ENCODE results near the gene JAG1.

The JAG1 gene

DNA sequence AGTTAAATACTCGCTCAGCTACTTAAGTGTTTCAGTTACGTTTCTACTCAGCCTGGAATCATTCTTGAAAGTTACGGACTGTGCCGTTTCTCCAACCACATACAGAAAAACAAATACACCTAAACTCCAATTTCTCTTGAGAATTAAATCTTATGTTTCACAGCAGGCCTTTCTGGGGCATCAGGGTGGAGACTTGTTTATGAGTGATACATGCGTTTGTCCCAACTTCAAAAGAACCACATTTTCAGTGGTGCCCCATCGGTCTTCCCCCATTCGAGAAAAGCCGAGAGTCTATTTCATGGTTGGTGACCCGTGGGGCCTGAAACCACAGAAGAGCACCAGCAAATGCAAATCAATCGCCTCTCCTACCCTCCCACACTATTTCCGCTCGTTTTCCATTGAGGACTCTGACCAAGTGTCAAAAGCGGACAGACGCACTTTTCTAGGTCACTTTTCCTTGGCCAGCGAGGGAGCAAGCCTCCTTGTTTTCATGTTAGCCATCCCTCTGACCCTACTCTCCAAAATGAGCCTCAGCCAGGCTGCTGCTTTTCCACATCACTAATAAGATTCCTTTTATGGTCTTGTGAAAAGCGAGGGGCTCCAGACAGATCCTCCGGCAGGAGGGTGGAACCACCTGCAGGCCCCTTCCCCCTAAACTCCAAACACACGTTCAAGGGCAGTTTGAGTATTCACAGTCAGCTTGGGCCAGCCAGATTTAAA, 3.1 kb downstream of the JAG1 start:
- peak overlapping the region; percentile 74 to 96 (median 92) for H3K4me3 ChIP-seq (ENCODE audit: low read depth in 1 of 5, low read length in 5 of 5)
- no peaks in the 10 kb centered on the region for H3K9me3 ChIP-seq (ENCODE audit: control insufficient read depth in 5 of 5, low read length in 5 of 5)
- H3K27ac ChIP-seq (ENCODE audit: low read depth, low read length), result peak overlapping the region; percentile 93
- H3K4me1 ChIP-seq (ENCODE audit: control insufficient read depth in 5 of 5, insufficient read depth in 5 of 5, low read length in 5 of 5), result peaks cover 12 to 75% (median 53%) of the 10 kb centered on the region in 5 donors
- H3K9ac ChIP-seq (ENCODE audit: low read length in 5 of 5), result peak overlapping the region; percentile 68 to 84 (median 72)
- H3K27me3 ChIP-seq (ENCODE audit: control insufficient read depth in 5 of 5, insufficient read depth in 4 of 5, low read length in 5 of 5), result no peaks in the 10 kb centered on the region
- H3K36me3 ChIP-seq (ENCODE audit: control insufficient read depth in 5 of 5, insufficient read depth in 5 of 5, low read length in 5 of 5), result peaks cover 5 to 34% (median 11%) of the 10 kb centered on the region in 5 donors

GRCh38 chr20:10669843-10670446, 3.9 kb downstream of the JAG1 start:
- Histone ChIP-seq H3K27me3 (ENCODE audit: control insufficient read depth in 5 of 5, insufficient read depth in 4 of 5, low read length in 5 of 5) (no peaks in the 10 kb centered on the region), H3K9me3 (ENCODE audit: control insufficient read depth in 5 of 5, low read length in 5 of 5) (no peaks in the 10 kb centered on the region), H3K4me1 (ENCODE audit: control insufficient read depth in 5 of 5, insufficient read depth in 5 of 5, low read length in 5 of 5) (peaks cover 9 to 78% (median 53%) of the 10 kb centered on the region in 5 donors), H3K4me3 (ENCODE audit: low read depth in 1 of 5, low read length in 5 of 5) (peak overlapping the region; percentile 39 to 94 (median 76)), H3K27ac (ENCODE audit: low read depth, low read length) (peak overlapping the region; percentile 93), H3K36me3 (ENCODE audit: control insufficient read depth in 5 of 5, insufficient read depth in 5 of 5, low read length in 5 of 5) (peaks cover 5 to 39% (median 12%) of the 10 kb centered on the region in 5 donors), H3K9ac (ENCODE audit: low read length in 5 of 5) (peak overlapping the region in 2 of 5 donors; percentile 71 to 72)

GRCh38 chr20:10668677-10669368, 5.0 kb downstream of the JAG1 start:
- Histone ChIP-seq H3K9me3 (ENCODE audit: control insufficient read depth in 5 of 5, low read length in 5 of 5) (no peaks in the 10 kb centered on the region), H3K27me3 (ENCODE audit: control insufficient read depth in 5 of 5, insufficient read depth in 4 of 5, low read length in 5 of 5) (no peaks in the 10 kb centered on the region), H3K9ac (ENCODE audit: low read length in 5 of 5) (no peak overlapping the region), H3K36me3 (ENCODE audit: control insufficient read depth in 5 of 5, insufficient read depth in 5 of 5, low read length in 5 of 5) (peaks cover 5 to 49% (median 16%) of the 10 kb centered on the region in 5 donors), H3K4me3 (ENCODE audit: low read depth in 1 of 5, low read length in 5 of 5) (peak overlapping the region in 2 of 5 donors; percentile 24 to 48), H3K27ac (ENCODE audit: low read depth, low read length) (no peak overlapping the region), H3K4me1 (ENCODE audit: control insufficient read depth in 5 of 5, insufficient read depth in 5 of 5, low read length in 5 of 5) (peaks cover 12 to 76% (median 51%) of the 10 kb centered on the region in 5 donors)

DNA sequence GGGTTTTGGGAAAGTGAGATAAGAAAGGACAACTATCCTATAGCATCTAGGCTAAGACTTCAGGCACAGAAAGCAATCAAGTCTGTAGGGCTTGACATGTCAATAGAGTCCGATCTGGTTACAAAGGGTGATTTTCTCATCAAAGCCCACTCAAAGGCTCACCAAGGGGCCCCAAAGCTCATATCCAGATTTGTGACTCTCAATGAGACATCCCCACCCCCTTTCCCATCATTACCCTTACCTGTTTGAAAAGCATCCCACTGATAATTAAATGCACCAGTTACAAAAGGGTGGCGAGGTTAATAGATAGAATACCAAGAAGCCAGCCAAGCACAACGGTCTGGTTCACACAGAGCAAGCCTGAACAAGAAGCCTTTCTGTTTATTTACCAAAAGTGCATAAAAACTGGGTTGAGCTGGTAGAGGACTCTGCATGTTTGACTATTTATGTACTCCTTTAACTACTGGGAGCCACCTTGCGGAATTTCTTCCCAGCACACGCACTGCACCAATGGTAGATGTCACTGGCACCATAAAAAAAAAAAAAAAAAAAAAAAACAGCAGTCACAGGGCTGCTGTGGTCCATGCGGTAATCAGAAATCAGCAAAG, 6.1 kb downstream of the JAG1 start:
- Histone ChIP-seq H3K27ac (ENCODE audit: low read depth, low read length) (peak overlapping the region; percentile 63), H3K36me3 (ENCODE audit: control insufficient read depth in 5 of 5, insufficient read depth in 5 of 5, low read length in 5 of 5) (peaks cover 5 to 60% (median 27%) of the 10 kb centered on the region in 5 donors)

GRCh38 chr20:10667077-10667401, 6.8 kb downstream of the JAG1 start:
- peak overlapping the region in 3 of 5 donors; percentile 13 to 40 (median 22) for H3K4me3 ChIP-seq (ENCODE audit: low read depth in 1 of 5, low read length in 5 of 5)
- no peak overlapping the region for H3K9ac ChIP-seq (ENCODE audit: low read length in 5 of 5)
- H3K27ac ChIP-seq (ENCODE audit: low read depth, low read length), result peak overlapping the region; percentile 63
- peaks cover 12 to 78% (median 52%) of the 10 kb centered on the region in 5 donors for H3K4me1 ChIP-seq (ENCODE audit: control insufficient read depth in 5 of 5, insufficient read depth in 5 of 5, low read length in 5 of 5)
- H3K9me3 ChIP-seq (ENCODE audit: control insufficient read depth in 5 of 5, low read length in 5 of 5), result no peaks in the 10 kb centered on the region
- H3K27me3 ChIP-seq (ENCODE audit: control insufficient read depth in 5 of 5, insufficient read depth in 4 of 5, low read length in 5 of 5), result no peaks in the 10 kb centered on the region
- peaks cover 5 to 67% (median 33%) of the 10 kb centered on the region in 5 donors for H3K36me3 ChIP-seq (ENCODE audit: control insufficient read depth in 5 of 5, insufficient read depth in 5 of 5, low read length in 5 of 5)

More for the DNA sequence above, 6.1 kb downstream of the JAG1 start:
- no peaks in the 10 kb centered on the region for H3K27me3 ChIP-seq (ENCODE audit: control insufficient read depth in 5 of 5, insufficient read depth in 4 of 5, low read length in 5 of 5)
- no peaks in the 10 kb centered on the region for H3K9me3 ChIP-seq (ENCODE audit: control insufficient read depth in 5 of 5, low read length in 5 of 5)
- H3K9ac ChIP-seq (ENCODE audit: low read length in 5 of 5), result no peak overlapping the region
- H3K4me3 ChIP-seq (ENCODE audit: low read depth in 1 of 5, low read length in 5 of 5), result peak overlapping the region in 3 of 5 donors; percentile 13 to 40 (median 17)
- H3K4me1 ChIP-seq (ENCODE audit: control insufficient read depth in 5 of 5, insufficient read depth in 5 of 5, low read length in 5 of 5), result peaks cover 12 to 79% (median 50%) of the 10 kb centered on the region in 5 donors

DNA sequence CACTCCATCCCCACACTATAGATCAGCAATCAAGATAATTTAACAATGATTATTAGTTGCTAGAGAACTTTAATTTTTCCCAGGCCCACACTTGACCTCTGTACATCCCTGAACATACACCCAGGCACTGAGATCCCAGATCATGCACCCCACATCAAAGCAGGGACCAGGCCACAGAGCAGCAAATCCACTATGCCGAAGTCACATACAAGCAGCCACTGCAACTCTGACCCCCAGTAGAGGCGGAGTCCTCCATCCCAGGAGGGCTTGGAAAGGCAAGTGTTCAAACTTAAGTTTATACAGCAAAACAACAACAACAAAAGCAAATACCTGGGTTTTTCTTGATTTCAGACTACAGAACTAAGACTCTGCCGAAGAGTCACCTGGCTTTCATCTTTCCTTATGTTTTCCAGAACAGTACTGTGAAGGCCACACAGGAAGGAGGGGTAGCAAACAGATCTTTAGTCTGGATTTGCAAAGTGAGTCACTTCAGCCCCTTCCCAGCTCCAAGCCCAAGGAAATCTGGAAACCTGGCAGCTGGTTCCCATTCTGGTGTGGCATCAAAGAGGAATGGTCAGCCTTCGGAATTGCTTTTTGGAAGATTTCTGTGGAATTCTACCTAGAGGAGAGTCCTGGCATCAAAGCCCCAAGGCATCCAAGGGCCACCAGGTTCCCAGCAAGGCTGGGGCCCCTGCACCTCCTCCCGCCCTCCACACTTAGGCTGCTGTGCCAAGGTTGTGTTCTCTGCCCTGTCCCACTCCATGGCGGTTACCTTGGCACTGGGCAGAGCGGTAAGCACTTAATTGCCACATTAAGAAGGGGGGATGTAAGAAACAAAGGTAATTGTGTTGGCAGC, 7.3 kb downstream of the JAG1 start:
- Histone ChIP-seq H3K4me3 (ENCODE audit: low read depth in 1 of 5, low read length in 5 of 5) (peak overlapping the region in 2 of 5 donors; percentile 22 to 40), H3K36me3 (ENCODE audit: control insufficient read depth in 5 of 5, insufficient read depth in 5 of 5, low read length in 5 of 5) (peaks cover 5 to 73% (median 39%) of the 10 kb centered on the region in 5 donors), H3K27me3 (ENCODE audit: control insufficient read depth in 5 of 5, insufficient read depth in 4 of 5, low read length in 5 of 5) (no peaks in the 10 kb centered on the region), H3K9ac (ENCODE audit: low read length in 5 of 5) (no peak overlapping the region), H3K4me1 (ENCODE audit: control insufficient read depth in 5 of 5, insufficient read depth in 5 of 5, low read length in 5 of 5) (peaks cover 12 to 76% (median 53%) of the 10 kb centered on the region in 5 donors), H3K27ac (ENCODE audit: low read depth, low read length) (peak overlapping the region; percentile 63), H3K9me3 (ENCODE audit: control insufficient read depth in 5 of 5, low read length in 5 of 5) (no peaks in the 10 kb centered on the region)

DNA sequence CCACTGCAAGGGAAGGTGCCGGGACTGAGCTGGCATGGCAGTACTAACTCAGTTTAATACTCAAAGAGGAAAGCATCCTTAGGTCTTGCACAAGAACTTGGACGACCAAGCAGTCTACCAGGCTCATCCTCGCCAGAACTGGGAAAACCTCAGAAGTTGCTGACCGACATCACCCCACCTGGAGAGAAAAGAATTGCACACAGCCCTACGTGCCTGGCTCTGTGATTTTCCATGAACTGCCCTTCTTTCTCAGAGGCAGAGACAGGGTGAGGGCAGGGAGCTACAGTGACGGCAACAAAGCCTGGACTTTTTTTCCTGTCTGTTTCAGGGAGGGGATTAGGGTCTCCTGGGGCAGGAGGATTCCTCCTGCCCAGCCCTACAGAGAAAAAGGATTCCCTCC, 8.0 kb downstream of the JAG1 start:
- H3K27ac ChIP-seq (ENCODE audit: low read depth, low read length), result peak overlapping the region; percentile 63
- H3K9ac ChIP-seq (ENCODE audit: low read length in 5 of 5), result no peak overlapping the region

GRCh38 chr20:10665027-10665561, 8.7 kb downstream of the JAG1 start:
- H3K36me3 ChIP-seq (ENCODE audit: control insufficient read depth in 5 of 5, insufficient read depth in 5 of 5, low read length in 5 of 5), result peaks cover 5 to 86% (median 52%) of the 10 kb centered on the region in 5 donors
- peaks cover 7 to 72% (median 43%) of the 10 kb centered on the region in 5 donors for H3K4me1 ChIP-seq (ENCODE audit: control insufficient read depth in 5 of 5, insufficient read depth in 5 of 5, low read length in 5 of 5)
- H3K9ac ChIP-seq (ENCODE audit: low read length in 5 of 5), result no peak overlapping the region
- no peak overlapping the region for H3K4me3 ChIP-seq (ENCODE audit: low read depth in 1 of 5, low read length in 5 of 5)
- no peak overlapping the region for H3K27ac ChIP-seq (ENCODE audit: low read depth, low read length)
- no peaks in the 10 kb centered on the region for H3K9me3 ChIP-seq (ENCODE audit: control insufficient read depth in 5 of 5, low read length in 5 of 5)
- no peaks in the 10 kb centered on the region for H3K27me3 ChIP-seq (ENCODE audit: control insufficient read depth in 5 of 5, insufficient read depth in 4 of 5, low read length in 5 of 5)

More for the DNA sequence above, 8.0 kb downstream of the JAG1 start:
- Histone ChIP-seq H3K4me1 (ENCODE audit: control insufficient read depth in 5 of 5, insufficient read depth in 5 of 5, low read length in 5 of 5) (peaks cover 9 to 73% (median 48%) of the 10 kb centered on the region in 5 donors), H3K27me3 (ENCODE audit: control insufficient read depth in 5 of 5, insufficient read depth in 4 of 5, low read length in 5 of 5) (no peaks in the 10 kb centered on the region), H3K4me3 (ENCODE audit: low read depth in 1 of 5, low read length in 5 of 5) (peak overlapping the region in 1 of 5 donors; percentile 18), H3K9me3 (ENCODE audit: control insufficient read depth in 5 of 5, low read length in 5 of 5) (no peaks in the 10 kb centered on the region), H3K36me3 (ENCODE audit: control insufficient read depth in 5 of 5, insufficient read depth in 5 of 5, low read length in 5 of 5) (peaks cover 5 to 79% (median 45%) of the 10 kb centered on the region in 5 donors)

GRCh38 chr20:10663756-10664155, 10.0 kb downstream of the JAG1 start:
- Histone ChIP-seq H3K4me3 (ENCODE audit: low read depth in 1 of 5, low read length in 5 of 5) (no peak overlapping the region), H3K9me3 (ENCODE audit: control insufficient read depth in 5 of 5, low read length in 5 of 5) (no peaks in the 10 kb centered on the region), H3K27ac (ENCODE audit: low read depth, low read length) (no peak overlapping the region), H3K36me3 (ENCODE audit: control insufficient read depth in 5 of 5, insufficient read depth in 5 of 5, low read length in 5 of 5) (peaks cover 1 to 91% (median 58%) of the 10 kb centered on the region in 5 donors), H3K4me1 (ENCODE audit: control insufficient read depth in 5 of 5, insufficient read depth in 5 of 5, low read length in 5 of 5) (peaks cover 7 to 62% (median 39%) of the 10 kb centered on the region in 5 donors), H3K27me3 (ENCODE audit: control insufficient read depth in 5 of 5, insufficient read depth in 4 of 5, low read length in 5 of 5) (no peaks in the 10 kb centered on the region), H3K9ac (ENCODE audit: low read length in 5 of 5) (no peak overlapping the region)

All from subcutaneous abdominal adipose tissue (tissue), 5 donors.